CD4-positive, alpha-beta T cell treated with Interleukin-15 for 1 hour (primary cell): ENCODE measurements around the gene WWOX.

Source experiments
- DNase-seq: peaks from one replicate; pipeline ENCODE4 v3.0.0-alpha.2; 2020

The WWOX gene

GRCh38 chr16:78985716-78986605 lies 886.5 kb downstream of the WWOX start:
- DNase-seq: no peak

DNA sequence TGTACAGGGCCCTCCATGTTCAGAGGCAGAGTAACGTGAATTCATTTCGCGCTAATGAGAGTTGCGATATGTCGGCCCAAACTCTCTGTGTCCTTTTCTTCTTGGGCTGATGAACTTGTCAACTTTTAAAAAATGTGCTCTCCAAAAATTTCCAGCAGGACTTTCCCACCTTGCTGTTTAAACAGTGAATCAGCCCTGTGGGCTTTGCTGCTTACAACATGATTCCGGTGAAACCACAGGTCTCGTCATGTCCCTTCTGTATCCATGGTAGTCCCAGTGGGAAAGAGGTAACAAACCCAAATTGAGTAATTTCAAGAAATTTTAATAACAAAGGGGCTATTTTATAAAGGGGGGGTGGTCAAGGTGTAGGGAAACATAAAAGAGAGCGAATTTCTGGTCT lies 888.2 kb downstream of the WWOX start:
- no peak for DNase-seq

- DNase-seq: no peak
Observed at GRCh38 chr16:78988361-78988969, 889.0 kb downstream of the WWOX start.

DNA sequence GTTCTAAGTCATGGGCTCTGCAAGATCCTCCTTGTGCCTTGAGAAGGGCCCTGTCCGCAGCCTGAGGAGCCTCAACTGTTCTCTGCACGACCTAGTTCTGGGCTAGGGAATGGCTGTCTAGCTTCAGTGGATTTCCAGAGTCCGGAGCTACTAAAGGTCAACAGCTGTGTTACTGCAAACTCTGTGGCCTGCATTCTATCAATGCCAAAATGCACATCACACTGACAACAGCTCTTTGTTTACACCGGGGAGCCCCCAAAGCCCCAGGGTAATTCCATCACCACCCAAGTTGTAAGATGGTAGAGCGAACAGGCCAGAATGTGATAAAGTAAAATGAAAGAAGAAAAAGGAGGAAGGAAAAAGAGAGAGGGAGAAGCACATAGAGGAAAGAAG lies 890.9 kb downstream of the WWOX start:
- no peak for DNase-seq

DNA sequence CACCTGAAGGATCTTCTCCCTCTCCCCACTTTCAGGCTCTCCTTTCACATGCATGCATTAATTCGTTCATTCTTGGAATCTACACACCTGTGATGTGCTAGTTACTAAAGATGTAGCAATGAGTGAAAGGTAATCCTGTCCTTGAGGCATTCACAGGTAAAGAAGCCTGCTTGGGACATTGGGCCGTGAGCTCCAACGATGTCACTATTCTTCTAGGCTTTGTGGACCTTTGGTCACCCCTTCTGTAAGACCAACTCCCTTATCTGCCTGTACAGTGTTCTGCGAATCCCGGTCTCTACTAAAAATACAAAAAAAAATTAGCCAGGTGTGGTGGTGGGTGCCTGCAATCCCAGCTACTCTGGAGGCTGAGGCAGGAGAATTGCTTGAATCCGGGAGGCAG lies 892.5 kb downstream of the WWOX start:
- no peak for DNase-seq

- DNase-seq: no peak
Observed at GRCh38 chr16:78993346-78993745, 893.9 kb downstream of the WWOX start.

- DNase-seq: no peak
Observed at GRCh38 chr16:78994135-78994745, 894.8 kb downstream of the WWOX start.

- no peak for DNase-seq
Observed at GRCh38 chr16:78995441-78995840, 896.0 kb downstream of the WWOX start.

DNA sequence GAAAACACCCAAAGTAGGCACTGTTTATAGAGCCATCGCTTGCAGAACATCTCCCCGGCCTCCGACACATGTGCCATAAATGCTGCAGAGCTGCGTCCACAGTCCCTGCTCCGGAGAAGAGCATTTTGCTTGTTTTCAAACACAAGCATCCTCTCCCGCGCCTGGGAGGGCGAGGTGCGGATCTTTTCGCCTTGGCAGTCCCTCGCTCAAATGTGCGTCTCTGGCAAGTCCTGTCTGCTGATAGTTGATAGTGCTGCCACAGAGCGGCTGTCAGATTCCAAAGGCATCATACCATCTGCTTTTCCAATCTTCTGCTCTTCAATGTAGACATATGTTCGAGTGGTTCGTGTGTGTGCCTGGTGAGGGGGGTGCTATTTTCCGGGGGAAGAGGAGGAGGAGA lies 897.3 kb downstream of the WWOX start:
- no peak for DNase-seq

- no peak for DNase-seq
Observed at GRCh38 chr16:78998879-78999278, 899.4 kb downstream of the WWOX start.

- DNase-seq: no peak
Observed at GRCh38 chr16:79001156-79001967, 901.9 kb downstream of the WWOX start.

DNA sequence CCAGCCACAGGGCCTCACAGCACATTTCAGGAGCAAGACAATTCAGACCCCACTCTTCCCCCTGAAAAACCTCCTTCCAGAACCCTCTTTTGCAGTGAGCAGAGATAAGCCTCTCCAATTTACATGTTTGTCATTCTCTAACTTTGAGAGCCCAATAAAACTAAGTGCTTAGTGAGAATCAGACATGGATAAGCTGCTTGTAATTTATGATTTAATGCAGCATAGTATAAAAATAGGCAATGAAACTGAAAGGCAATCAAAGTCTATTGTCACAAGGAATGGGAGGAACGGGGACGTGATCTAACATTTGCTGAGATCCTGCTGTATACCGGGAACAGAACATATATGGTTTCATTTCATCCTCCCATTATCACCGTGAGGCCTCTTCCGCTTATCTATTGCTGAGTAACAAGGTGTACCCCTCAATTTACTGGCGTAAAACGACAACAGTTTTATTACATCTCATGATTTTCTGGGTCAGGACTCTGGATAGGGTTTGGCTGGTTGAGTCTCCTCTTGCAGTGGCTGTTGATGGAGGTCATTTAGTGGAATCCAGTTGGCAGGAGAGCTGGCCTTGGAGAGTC lies 903.7 kb downstream of the WWOX start:
- no peak for DNase-seq

DNA sequence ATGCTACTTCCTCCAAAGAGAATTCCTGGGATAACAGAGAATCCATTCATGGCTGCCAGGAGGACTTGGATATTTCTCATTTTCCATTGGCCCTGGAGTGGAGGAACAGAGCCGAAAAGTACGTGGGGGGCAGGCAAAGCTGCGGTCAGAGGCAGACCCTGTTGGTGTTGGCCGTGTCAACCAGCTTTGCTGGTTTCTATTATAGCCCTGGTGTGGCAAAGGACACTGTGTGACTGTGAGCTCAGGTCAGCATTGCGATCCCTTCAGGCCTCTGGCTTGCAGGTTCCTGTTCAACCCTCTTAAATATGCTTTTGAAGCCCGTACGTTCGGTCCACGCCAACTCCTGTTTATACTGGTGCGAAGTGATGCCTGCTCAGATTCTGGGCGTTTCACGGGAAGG lies 904.9 kb downstream of the WWOX start:
- no peak for DNase-seq

- no peak for DNase-seq
Observed at GRCh38 chr16:79005096-79005495, 905.6 kb downstream of the WWOX start.

DNA sequence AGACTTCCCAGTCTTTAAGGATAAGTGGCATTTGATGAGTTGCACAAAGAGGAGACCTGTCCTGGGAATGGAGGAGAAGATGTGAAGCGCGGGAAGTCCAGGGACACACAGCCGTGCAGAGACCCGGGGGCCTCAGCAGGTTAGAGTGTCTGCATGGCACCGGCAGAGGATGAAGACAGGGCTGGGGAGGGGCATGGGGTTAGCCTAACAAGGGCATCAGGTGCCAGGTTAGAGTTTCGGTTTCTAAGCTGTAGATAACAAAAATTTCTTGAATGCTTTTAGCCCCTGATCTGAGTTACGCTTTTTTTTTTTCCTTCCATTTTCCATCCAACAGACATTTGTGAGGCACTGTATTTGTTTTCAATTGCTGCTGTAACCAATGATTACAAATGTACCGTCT lies 906.8 kb downstream of the WWOX start:
- no peak for DNase-seq

DNA sequence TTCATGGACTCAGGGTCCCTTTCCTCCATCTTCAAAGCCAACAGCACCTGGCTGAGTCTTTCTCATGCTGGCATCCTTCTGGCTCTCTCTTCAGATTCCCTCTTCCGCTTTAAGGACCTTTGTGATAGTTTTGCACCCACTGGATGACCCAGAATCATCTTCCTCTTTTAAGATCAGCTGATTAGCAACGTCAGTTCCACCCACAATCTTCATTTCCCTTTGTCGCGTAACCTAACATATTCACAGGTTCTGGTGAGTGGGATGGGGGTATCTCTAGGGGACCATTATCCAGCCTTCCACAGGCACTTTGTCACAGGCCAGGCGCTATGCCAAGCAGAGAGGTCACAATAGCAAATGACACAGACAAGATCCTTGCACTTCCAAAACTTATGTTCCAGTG lies 907.3 kb downstream of the WWOX start:
- DNase-seq: no peak

- DNase-seq: no peak
Observed at GRCh38 chr16:79007614-79008013, 908.2 kb downstream of the WWOX start.

- DNase-seq: no peak
Observed at GRCh38 chr16:79008036-79008868, 908.8 kb downstream of the WWOX start.

DNA sequence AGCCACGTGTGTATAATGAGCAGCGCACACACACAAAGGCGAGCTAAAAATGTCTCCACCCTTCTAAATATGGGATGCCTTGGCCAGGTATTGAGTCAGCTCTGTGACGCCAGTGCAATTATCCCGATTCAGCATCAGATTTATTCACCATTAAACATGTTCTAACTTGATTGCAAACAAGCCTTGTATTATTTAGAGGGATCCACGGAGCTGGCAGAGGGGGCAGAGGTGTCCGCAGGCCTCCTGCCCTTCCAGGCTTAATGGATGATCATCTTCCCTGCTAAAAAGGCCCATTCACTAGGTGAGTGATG lies 909.4 kb downstream of the WWOX start:
- no peak for DNase-seq

GRCh38 chr16:79009896-79010295 lies 910.4 kb downstream of the WWOX start:
- DNase-seq: no peak

DNA sequence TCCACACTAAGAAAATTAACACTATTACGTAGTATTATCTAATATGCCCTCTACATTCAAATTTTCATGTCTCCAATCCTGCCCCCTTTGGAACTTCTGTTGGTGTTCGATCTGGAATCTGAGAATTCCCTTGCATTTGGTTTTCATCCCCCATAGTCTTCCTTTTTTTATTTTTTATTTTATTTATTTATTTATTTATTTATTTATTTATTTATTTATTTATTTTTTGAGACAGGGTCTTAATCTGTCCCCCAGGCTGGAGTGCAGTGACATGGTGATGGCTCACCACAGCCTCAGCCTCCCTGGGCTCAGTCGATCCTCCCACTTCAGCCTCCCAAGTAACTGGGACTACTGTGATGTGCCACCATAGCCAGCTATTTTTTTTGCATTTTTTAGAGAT lies 911.8 kb downstream of the WWOX start:
- DNase-seq: no peak
